GM18867 (cell line): Measurements from ENCODE around the gene USP54.
A peak's percentile ranks its signal among the peaks of the same experiment; 100 is the strongest.
"Not testable (repeated sequence)": the region's sequence is repeated elsewhere in the genome, so short reads cannot be mapped to it uniquely, and the experiment has no call there.

Experiments used
- ATAC-seq: cut with Tn5 transposase; IDR thresholded peaks from one replicate; pipeline ENCODE4 v1.9.1; 2021; ENCODE audit warnings: mild to moderate bottlenecking, moderate library complexity; ENCODE audit not compliant: unreplicated experiment

The USP54 gene, protein sequence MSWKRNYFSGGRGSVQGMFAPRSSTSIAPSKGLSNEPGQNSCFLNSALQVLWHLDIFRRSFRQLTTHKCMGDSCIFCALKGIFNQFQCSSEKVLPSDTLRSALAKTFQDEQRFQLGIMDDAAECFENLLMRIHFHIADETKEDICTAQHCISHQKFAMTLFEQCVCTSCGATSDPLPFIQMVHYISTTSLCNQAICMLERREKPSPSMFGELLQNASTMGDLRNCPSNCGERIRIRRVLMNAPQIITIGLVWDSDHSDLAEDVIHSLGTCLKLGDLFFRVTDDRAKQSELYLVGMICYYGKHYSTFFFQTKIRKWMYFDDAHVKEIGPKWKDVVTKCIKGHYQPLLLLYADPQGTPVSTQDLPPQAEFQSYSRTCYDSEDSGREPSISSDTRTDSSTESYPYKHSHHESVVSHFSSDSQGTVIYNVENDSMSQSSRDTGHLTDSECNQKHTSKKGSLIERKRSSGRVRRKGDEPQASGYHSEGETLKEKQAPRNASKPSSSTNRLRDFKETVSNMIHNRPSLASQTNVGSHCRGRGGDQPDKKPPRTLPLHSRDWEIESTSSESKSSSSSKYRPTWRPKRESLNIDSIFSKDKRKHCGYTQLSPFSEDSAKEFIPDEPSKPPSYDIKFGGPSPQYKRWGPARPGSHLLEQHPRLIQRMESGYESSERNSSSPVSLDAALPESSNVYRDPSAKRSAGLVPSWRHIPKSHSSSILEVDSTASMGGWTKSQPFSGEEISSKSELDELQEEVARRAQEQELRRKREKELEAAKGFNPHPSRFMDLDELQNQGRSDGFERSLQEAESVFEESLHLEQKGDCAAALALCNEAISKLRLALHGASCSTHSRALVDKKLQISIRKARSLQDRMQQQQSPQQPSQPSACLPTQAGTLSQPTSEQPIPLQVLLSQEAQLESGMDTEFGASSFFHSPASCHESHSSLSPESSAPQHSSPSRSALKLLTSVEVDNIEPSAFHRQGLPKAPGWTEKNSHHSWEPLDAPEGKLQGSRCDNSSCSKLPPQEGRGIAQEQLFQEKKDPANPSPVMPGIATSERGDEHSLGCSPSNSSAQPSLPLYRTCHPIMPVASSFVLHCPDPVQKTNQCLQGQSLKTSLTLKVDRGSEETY (N-terminal part only)

DNA sequence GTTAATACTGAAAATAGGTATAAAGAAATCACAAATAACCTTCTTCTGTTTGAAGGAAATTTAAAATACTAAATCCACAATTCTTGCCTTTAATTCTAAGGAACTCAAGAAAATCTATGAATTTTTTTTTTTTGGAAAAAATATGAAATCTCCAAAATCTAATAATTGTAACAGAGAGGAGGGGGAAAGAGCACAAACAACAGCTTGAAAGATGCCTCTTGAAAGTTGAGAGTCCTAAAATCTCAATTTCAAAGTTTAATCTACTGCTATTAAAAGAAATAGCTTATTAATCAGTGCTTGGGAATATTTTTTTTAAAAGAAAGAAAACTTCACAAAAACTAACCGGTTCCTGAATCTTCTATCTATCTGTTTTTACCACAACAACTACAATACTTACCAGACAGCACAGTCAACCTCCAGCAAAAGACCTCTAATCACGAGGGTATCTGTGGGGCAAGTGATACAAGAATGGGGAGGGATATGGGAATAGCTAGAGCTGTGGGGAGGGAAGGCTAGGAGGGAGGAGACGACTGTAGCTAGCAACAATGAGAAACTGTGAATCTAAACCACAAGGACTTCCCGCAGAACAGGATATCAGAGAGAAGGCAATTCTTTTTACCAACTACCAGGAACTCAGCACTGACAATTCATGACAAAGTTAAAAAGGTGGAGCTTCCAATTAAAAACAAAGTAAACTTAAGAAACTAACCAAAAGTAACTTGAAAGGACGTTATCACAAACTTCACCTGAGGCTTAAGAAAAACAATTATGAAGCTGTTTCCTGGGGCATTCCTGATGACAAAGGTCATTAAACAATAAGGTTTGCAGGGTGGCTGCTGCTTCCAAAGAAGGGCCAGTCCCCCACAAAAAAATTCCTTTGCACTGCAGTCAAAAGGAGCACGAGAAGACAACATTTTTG lies at the start of gene USP54:
TSS of gene USP54 (minus strand) at position 462 of the 919 bp plus-strand sequence. CDS start 15,684 bp downstream, outside the sequence.
- ATAC-seq: no peak

GRCh38 chr10:73639286-73639685 lies 48.1 kb upstream of the USP54 start:
- ATAC-seq: no peak

DNA sequence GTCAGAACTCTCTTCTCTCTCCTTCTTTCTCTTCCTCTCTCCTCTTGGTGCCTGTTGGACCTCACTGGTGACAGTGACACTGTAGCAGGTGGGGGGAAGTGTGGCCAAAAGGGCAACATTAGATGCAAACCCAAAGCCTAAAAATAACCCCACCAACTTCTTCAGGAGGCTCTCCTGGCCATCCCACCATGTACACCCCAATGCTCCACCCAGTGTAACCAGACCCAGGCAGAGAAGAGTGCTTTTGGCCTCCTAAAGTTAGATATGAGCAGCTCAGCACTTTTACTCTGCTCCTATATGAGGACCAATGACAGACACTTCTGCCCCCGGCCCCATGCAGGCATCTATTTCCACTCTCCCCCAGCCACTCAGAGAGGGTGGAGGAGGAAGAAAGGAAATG lies 44.6 kb upstream of the USP54 start:
- ATAC-seq: no peak

GRCh38 chr10:73634421-73634820 lies 43.3 kb upstream of the USP54 start:
- ATAC-seq: no peak

GRCh38 chr10:73629165-73629564 lies 38.0 kb upstream of the USP54 start:
- ATAC-seq: no peak

DNA sequence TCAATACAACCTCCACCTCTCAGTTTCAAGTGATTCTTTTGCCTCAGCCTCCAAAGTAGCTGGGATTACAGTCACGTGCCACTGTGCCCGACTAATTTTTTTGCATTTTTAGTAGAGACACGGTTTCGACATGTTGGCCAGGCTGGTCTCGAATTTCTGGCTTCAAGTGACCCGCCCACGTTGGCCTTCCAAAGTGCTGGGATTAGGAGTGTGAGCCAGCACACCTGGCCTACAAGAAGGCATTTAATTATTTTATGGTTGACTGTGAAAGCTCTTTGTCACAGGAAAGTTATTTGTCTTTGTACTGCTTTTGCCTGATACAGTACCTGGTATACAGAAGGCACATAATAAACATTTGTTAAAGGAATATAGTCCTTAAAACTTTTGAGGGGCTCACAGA lies 37.3 kb upstream of the USP54 start:
- ATAC-seq: no peak

DNA sequence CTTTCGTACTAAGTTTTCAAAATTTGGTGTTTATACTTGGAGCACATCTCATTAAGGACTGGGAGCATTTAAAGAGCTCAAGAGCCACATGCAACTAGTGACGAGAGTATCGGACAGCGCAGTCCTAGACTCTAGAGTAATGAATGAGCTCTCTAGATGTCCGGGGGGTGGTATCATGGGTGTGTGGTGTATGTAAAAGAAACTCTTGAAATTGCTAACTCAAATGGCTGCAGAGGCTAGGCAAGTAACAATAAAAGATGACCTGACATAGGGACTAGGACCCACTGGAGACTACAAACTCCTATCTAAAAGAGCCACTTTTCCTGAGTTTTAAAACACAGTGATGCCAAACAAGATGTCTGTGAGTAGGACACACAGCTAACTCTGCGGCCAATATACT lies 36.2 kb upstream of the USP54 start:
- ATAC-seq: no peak

- ATAC-seq: peak; percentile 98
Measured at GRCh38 chr10:73625884-73626752, 35.0 kb upstream of the USP54 start.

GRCh38 chr10:73625004-73625883 lies 34.1 kb upstream of the USP54 start:
- ATAC-seq: peak; percentile 45

- no peak for ATAC-seq
Measured at GRCh38 chr10:73623056-73623455, 31.9 kb upstream of the USP54 start.

DNA sequence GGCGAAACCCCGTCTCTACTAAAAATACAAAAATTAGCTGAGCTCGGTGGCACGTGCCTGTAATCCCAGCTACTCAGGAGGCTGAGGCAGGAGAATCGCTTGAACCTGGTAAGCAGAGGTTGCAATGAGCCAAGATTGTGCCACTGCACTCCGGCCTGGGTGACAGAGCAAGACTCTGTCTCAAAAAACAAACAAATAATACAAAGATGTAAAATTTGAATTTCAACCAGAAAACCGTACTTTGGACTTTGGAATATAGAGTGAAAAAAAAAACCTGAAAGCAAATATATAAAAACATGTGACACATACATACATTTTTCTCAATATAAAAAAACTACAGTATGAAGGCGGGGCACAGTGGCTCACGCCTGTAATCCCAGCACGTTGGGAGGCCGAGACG lies 29.8 kb upstream of the USP54 start:
- ATAC-seq: not testable (repeated sequence)

GRCh38 chr10:73617143-73617542 lies 26.0 kb upstream of the USP54 start:
- ATAC-seq: not testable (repeated sequence)

DNA sequence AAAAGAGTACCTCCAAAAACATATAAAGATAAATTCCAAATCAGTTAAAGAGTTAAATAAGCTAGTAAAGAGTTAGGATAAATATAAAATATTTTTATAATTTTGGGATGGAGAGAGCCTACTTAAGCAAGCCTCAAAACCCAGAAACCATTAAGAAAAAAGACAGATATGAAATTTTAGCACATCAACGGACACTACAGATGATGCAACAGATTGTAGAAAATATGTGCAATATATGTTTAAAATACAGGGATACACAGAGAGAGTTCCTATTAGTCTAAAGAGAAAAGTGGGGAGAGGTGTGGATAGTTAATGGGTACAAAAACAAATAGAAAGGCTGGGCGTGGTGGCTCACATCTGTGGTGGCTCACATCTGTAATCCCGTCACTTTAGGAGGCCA lies 23.6 kb upstream of the USP54 start:
- no peak for ATAC-seq

GRCh38 chr10:73609116-73609515 lies 18.0 kb upstream of the USP54 start:
- no peak for ATAC-seq

- ATAC-seq: no peak
Measured at GRCh38 chr10:73601486-73601921, 10.4 kb upstream of the USP54 start.

DNA sequence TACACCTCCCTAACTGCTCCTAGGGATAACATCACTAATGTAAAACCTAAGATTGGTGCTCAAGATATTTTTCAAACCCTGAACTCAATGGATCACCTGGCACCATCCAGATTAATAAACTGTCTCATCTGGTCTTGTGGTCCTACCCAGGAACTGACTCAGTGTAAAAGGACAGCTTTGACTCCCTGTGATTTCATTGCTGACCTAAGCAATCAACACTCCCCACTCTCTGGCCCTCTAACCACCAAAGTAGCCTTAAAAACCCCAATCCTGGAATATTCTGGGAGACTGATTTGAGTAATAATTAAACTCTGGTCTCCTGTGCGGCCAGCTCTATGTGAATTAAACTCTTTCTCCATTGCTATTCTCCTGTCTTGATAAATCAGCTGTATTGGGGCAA lies 6.2 kb upstream of the USP54 start:
- no peak for ATAC-seq

DNA sequence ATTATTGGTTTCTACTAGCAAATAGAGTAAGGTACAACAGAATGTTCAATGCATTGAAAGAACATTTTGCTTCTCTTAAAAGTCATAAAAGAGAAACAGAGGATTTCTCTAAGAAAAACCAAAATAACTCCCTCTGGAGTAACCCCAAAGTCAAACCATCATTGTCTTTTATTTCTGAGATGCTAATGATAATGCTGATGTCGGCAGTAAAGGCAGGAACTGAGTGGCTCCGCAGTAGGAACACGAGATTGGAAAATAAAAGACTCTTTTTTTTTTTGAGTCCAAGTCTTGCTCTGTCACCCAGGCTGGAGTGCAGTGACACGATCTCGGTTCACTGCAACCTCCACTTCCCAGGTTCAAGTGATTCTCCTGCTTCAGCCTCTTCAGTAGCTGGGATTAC lies 2.7 kb upstream of the USP54 start:
- ATAC-seq: no peak

GRCh38 chr10:73593110-73593509 lies 2.0 kb upstream of the USP54 start:
- no peak for ATAC-seq
